Measurements from ENCODE around the gene NDUFAF4. TPM values are rescaled to one million over a fixed set of nuclear protein-coding genes. Genes with fewer than 3 reads are reported as not detected.

NDUFAF4 gene
- total and polyA plus RNA-seq, 4 donors: 4.9 to 62.1 (median 10.4) TPM

DNA sequence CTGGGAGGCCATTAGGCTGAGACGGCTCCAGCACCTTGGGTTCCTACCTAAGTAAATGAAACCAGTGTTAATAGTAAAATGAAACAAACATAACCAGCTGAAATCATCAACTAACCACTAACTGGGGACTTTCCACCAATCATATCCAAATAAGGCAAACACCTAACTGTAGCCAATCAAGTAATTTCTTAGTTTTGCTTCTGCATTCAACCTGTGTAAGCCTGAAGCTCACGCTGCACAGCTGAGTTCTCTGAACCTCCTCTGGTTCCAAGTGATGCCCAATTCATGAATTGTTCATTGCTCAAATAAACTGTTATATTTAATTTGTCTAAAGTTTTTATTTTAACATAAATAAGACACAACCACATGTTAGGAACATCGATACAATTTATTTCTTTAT is 49.4 kb upstream of the NDUFAF4 start:
- Histone ChIP-seq H3K4me1 (ENCODE audit: control insufficient read depth in 4 of 4, insufficient read depth in 4 of 4, low read length in 3 of 4) (no peaks in the 10 kb centered on the region), H3K36me3 (ENCODE audit: control insufficient read depth in 4 of 4, insufficient read depth in 3 of 4, low read depth in 1 of 4, low read length in 3 of 4) (no peaks in the 10 kb centered on the region), H3K27me3 (ENCODE audit: control insufficient read depth in 4 of 4, insufficient read depth in 4 of 4, low read length in 3 of 4) (no peaks in the 10 kb centered on the region), H3K4me3 (ENCODE audit: low read depth in 1 of 3, low read length in 3 of 3) (no peak overlapping the region), H3K9ac (ENCODE audit: low read depth in 1 of 2, low read length in 2 of 2) (no peak overlapping the region), H3K27ac (ENCODE audit: low read depth in 1 of 2, low read length in 2 of 2) (no peak overlapping the region), H3K9me3 (ENCODE audit: control insufficient read depth in 4 of 4, low read length in 3 of 4) (no peaks in the 10 kb centered on the region)
- TF ChIP-seq, protein P1, sequence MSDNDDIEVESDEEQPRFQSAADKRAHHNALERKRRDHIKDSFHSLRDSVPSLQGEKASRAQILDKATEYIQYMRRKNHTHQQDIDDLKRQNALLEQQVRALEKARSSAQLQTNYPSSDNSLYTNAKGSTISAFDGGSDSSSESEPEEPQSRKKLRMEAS (IDR thresholded peaks at IDR 0.05): no peak
- TF ChIP-seq YY1 (IDR thresholded peaks at IDR 0.05) (no peak), HNF4G (IDR thresholded peaks at IDR 0.05) (no peak), GABPA (IDR thresholded peaks at IDR 0.05 in 1 of 2, conservative IDR thresholded peaks at IDR 0.05 in 1 of 2) (no peak), RXRA (IDR thresholded peaks at IDR 0.05) (no peak), EGR1 (IDR thresholded peaks at IDR 0.05; ENCODE audit: low read depth in 2 of 2) (no peak), FOXA1 (IDR thresholded peaks at IDR 0.05) (no peak), HNF4A (conservative IDR thresholded peaks at IDR 0.05) (no peak), TAF1 (conservative IDR thresholded peaks at IDR 0.05) (no peak)
- TF ChIP-seq, protein P2, sequence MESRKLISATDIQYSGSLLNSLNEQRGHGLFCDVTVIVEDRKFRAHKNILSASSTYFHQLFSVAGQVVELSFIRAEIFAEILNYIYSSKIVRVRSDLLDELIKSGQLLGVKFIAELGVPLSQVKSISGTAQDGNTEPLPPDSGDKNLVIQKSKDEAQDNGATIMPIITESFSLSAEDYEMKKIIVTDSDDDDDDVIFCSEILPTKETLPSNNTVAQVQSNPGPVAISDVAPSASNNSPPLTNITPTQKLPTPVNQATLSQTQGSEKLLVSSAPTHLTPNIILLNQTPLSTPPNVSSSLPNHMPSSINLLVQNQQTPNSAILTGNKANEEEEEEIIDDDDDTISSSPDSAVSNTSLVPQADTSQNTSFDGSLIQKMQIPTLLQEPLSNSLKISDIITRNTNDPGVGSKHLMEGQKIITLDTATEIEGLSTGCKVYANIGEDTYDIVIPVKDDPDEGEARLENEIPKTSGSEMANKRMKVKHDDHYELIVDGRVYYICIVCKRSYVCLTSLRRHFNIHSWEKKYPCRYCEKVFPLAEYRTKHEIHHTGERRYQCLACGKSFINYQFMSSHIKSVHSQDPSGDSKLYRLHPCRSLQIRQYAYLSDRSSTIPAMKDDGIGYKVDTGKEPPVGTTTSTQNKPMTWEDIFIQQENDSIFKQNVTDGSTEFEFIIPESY (IDR thresholded peaks at IDR 0.05): no peak
- TF ChIP-seq, protein P3, sequence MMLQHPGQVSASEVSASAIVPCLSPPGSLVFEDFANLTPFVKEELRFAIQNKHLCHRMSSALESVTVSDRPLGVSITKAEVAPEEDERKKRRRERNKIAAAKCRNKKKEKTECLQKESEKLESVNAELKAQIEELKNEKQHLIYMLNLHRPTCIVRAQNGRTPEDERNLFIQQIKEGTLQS (IDR thresholded peaks at IDR 0.05): no peak
- TF ChIP-seq, protein P4, sequence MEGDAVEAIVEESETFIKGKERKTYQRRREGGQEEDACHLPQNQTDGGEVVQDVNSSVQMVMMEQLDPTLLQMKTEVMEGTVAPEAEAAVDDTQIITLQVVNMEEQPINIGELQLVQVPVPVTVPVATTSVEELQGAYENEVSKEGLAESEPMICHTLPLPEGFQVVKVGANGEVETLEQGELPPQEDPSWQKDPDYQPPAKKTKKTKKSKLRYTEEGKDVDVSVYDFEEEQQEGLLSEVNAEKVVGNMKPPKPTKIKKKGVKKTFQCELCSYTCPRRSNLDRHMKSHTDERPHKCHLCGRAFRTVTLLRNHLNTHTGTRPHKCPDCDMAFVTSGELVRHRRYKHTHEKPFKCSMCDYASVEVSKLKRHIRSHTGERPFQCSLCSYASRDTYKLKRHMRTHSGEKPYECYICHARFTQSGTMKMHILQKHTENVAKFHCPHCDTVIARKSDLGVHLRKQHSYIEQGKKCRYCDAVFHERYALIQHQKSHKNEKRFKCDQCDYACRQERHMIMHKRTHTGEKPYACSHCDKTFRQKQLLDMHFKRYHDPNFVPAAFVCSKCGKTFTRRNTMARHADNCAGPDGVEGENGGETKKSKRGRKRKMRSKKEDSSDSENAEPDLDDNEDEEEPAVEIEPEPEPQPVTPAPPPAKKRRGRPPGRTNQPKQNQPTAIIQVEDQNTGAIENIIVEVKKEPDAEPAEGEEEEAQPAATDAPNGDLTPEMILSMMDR (IDR thresholded peaks at IDR 0.05; ENCODE audit: low read depth, low read length, missing input control): no peak
- no peak for DNase-seq (ENCODE audit: low spot score)
- 89% methylated on average over 3 of the region's 3 CpGs for WGBS

DNA sequence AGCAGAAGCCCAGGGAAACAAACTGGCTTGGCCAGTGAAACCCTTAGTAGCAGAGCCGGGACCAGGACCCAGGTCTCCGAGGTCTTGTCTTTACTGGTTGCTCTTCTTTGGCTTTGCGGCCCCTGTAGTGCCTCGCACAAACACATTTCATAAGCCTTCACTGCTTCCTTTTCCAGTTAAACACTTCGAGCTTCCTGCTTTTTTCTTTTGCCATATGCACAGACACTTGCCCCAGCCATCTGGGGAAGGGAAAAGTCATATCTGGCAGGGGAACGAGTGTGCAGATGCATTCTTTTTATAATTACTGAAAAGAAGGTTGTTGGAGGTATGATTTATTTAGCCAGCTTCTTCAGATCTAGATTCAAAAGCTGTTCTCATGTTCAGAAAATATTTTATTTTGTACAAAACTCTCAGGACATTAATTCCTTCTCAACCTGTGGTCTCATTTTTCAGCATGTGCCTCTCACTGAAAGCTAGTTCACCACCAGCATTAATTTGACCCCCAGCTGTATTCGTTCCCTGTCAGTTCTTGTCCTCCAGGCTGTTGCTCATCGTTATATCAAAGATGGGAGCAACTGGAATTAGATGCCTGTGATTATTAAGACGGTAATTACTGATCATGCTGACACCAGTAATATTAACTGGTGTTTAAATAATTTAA is 46.0 kb upstream of the NDUFAF4 start:
- no peaks in the 10 kb centered on the region for H3K9me3 ChIP-seq (ENCODE audit: control insufficient read depth in 4 of 4, low read length in 3 of 4)
- TF ChIP-seq SP1 (IDR thresholded peaks at IDR 0.05) (no peak), FOXA2 (IDR thresholded peaks at IDR 0.05) (no peak), YY1 (IDR thresholded peaks at IDR 0.05) (no peak)
- H3K4me1 ChIP-seq (ENCODE audit: control insufficient read depth in 4 of 4, insufficient read depth in 4 of 4, low read length in 3 of 4): no peaks in the 10 kb centered on the region
- no peak overlapping the region for H3K9ac ChIP-seq (ENCODE audit: low read depth in 1 of 2, low read length in 2 of 2)
- H3K4me3 ChIP-seq (ENCODE audit: low read depth in 1 of 3, low read length in 3 of 3): no peak overlapping the region
- no peaks in the 10 kb centered on the region for H3K27me3 ChIP-seq (ENCODE audit: control insufficient read depth in 4 of 4, insufficient read depth in 4 of 4, low read length in 3 of 4)
- no peaks in the 10 kb centered on the region for H3K36me3 ChIP-seq (ENCODE audit: control insufficient read depth in 4 of 4, insufficient read depth in 3 of 4, low read depth in 1 of 4, low read length in 3 of 4)
- no peak overlapping the region for H3K27ac ChIP-seq (ENCODE audit: low read depth in 1 of 2, low read length in 2 of 2)
- 87% methylated on average over 9 of the region's 9 CpGs for WGBS
- DNase-seq (ENCODE audit: low spot score): no peak

DNA sequence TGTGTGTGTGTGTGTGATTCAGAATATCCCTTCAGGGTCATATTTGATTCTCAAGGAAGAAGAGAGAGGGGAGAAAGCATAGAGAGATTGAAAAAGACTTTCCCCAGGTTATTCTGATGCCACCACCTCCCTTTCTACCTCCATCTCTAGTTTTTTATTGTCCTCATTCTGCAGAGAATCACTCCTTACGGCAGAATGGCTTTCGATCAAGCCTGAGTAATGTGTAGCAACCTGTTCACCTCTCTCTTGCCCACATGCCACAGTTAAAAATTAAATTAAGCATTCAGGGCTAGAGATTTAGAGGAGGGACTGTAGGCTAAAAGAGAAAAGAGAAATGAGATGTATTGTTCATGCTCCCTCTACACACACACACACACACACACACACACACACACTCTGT is 45.0 kb upstream of the NDUFAF4 start:
- Histone ChIP-seq H3K9ac (ENCODE audit: low read depth in 1 of 2, low read length in 2 of 2) (no peak overlapping the region), H3K9me3 (ENCODE audit: control insufficient read depth in 4 of 4, low read length in 3 of 4) (no peaks in the 10 kb centered on the region), H3K27me3 (ENCODE audit: control insufficient read depth in 4 of 4, insufficient read depth in 4 of 4, low read length in 3 of 4) (no peaks in the 10 kb centered on the region), H3K36me3 (ENCODE audit: control insufficient read depth in 4 of 4, insufficient read depth in 3 of 4, low read depth in 1 of 4, low read length in 3 of 4) (no peaks in the 10 kb centered on the region), H3K27ac (ENCODE audit: low read depth in 1 of 2, low read length in 2 of 2) (no peak overlapping the region), H3K4me1 (ENCODE audit: control insufficient read depth in 4 of 4, insufficient read depth in 4 of 4, low read length in 3 of 4) (no peaks in the 10 kb centered on the region), H3K4me3 (ENCODE audit: low read depth in 1 of 3, low read length in 3 of 3) (no peak overlapping the region)
- TF ChIP-seq, protein P2 (IDR thresholded peaks at IDR 0.05): no peak
- WGBS: 93% methylated on average over 2 of the region's 2 CpGs
- DNase-seq (ENCODE audit: low spot score): no peak
